BLaER1 (cell line): ENCODE results near the gene EDC3.
A peak's percentile ranks its signal among the peaks of the same experiment; 100 is the strongest.

Experiments used
- H3K27ac ChIP-seq: shearing (Covaris generic); formaldehyde crosslinking; 2 replicates; pipeline ENCODE4 v1.8.1; 2022
- H3K27me3 ChIP-seq: shearing (Covaris generic); formaldehyde crosslinking; 2 replicates; pipeline ENCODE4 v1.8.1; 2022
- H3K36me3 ChIP-seq: shearing (Covaris generic); formaldehyde crosslinking; 2 replicates; pipeline ENCODE4 v1.8.1; 2022
- H3K4me1 ChIP-seq: shearing (Covaris generic); formaldehyde crosslinking; 2 replicates; pipeline ENCODE4 v1.8.1; 2022
- H3K4me2 ChIP-seq: shearing (Covaris generic); formaldehyde crosslinking; 2 replicates; pipeline ENCODE4 v1.8.1; 2022
- H3K4me3 ChIP-seq: shearing (Covaris generic); formaldehyde crosslinking; 2 replicates; pipeline ENCODE4 v1.8.1; 2022
- H3K9ac ChIP-seq: shearing (Covaris generic); formaldehyde crosslinking; 2 replicates; pipeline ENCODE4 v1.8.1; 2022
- H3K9me3 ChIP-seq: shearing (Covaris generic); formaldehyde crosslinking; 2 replicates; pipeline ENCODE4 v1.8.1; 2022
- H4K20me1 ChIP-seq: shearing (Covaris generic); formaldehyde crosslinking; 2 replicates; pipeline ENCODE4 v1.8.1; 2022
- Cebpa-rat ChIP-seq: shearing (Covaris generic); IDR thresholded peaks from 2 replicates; pipeline ENCODE4 v1.8.1; 2022

Gene EDC3

GRCh38 chr15:74656935-74657535, 38.8 kb downstream of the EDC3 start:
- no peak overlapping the region for H3K4me2 ChIP-seq
- peaks cover 25% of the 10 kb centered on the region for H3K36me3 ChIP-seq
- H3K4me1 ChIP-seq = peaks cover 50% of the 10 kb centered on the region
- TF ChIP-seq Cebpa-rat = no peak
- H4K20me1 ChIP-seq = peaks cover 70% of the 10 kb centered on the region
- H3K9me3 ChIP-seq = 0 out of 2 replicates have a peak, but pooled peaks cover 10% of the 10 kb centered on the region
- no peak overlapping the region for H3K9ac ChIP-seq
- H3K4me3 ChIP-seq = no peak overlapping the region
- no peaks in the 10 kb centered on the region for H3K27me3 ChIP-seq
- no peak overlapping the region for H3K27ac ChIP-seq

GRCh38 chr15:74655424-74655823, 40.4 kb downstream of the EDC3 start:
- Histone ChIP-seq H3K4me2 (peak overlapping the region; percentile 84), H3K27ac (no peak overlapping the region), H3K9ac (no peak overlapping the region), H3K27me3 (no peaks in the 10 kb centered on the region), H3K9me3 (0 out of 2 replicates have a peak, but pooled peaks cover 10% of the 10 kb centered on the region), H3K36me3 (peaks cover 28% of the 10 kb centered on the region; the same call in 1 of the 2 replicates), H4K20me1 (peaks cover 77% of the 10 kb centered on the region), H3K4me3 (no peak overlapping the region), H3K4me1 (peaks cover 66% of the 10 kb centered on the region)
- no peak for TF ChIP-seq Cebpa-rat

- H3K27ac ChIP-seq = peak overlapping the region; percentile 51
- peak overlapping the region; percentile 84 for H3K4me2 ChIP-seq
These were observed 42.3 kb downstream of the EDC3 start for GRCh38 chr15:74653426-74654102.

GRCh38 chr15:74651242-74651741, 44.5 kb downstream of the EDC3 start:
- no peak overlapping the region for H3K9ac ChIP-seq
- peaks cover 29% of the 10 kb centered on the region for H3K36me3 ChIP-seq
- peaks cover 98% of the 10 kb centered on the region for H4K20me1 ChIP-seq
- H3K4me3 ChIP-seq = no peak overlapping the region
- no peak overlapping the region for H3K27ac ChIP-seq
- no peaks in the 10 kb centered on the region for H3K9me3 ChIP-seq
- no peak for TF ChIP-seq Cebpa-rat
- H3K4me1 ChIP-seq = peaks cover 64% of the 10 kb centered on the region
- peak overlapping the region; percentile 84 for H3K4me2 ChIP-seq
- no peaks in the 10 kb centered on the region for H3K27me3 ChIP-seq

More at GRCh38 chr15:74653426-74654102, 42.3 kb downstream of the EDC3 start:
- Histone ChIP-seq H3K9ac (peak overlapping the region; percentile 62; the same call in 1 of the 2 replicates), H3K9me3 (0 out of 2 replicates have a peak, but pooled peaks cover 10% of the 10 kb centered on the region), H4K20me1 (peaks cover 96% of the 10 kb centered on the region), H3K4me1 (peaks cover 71% of the 10 kb centered on the region), H3K27me3 (no peaks in the 10 kb centered on the region), H3K36me3 (peaks cover 32% of the 10 kb centered on the region; the same call in 1 of the 2 replicates), H3K4me3 (no peak overlapping the region)
- TF ChIP-seq Cebpa-rat = no peak

GRCh38 chr15:74648051-74648842, 47.6 kb downstream of the EDC3 start:
- Histone ChIP-seq H3K36me3 (peaks cover 46% of the 10 kb centered on the region), H4K20me1 (peaks cover 100% of the 10 kb centered on the region), H3K27me3 (no peaks in the 10 kb centered on the region), H3K4me1 (peaks cover 33% of the 10 kb centered on the region), H3K4me3 (no peak overlapping the region), H3K27ac (no peak overlapping the region), H3K9ac (no peak overlapping the region), H3K4me2 (no peak overlapping the region), H3K9me3 (no peaks in the 10 kb centered on the region)
- TF ChIP-seq Cebpa-rat = no peak

- Histone ChIP-seq H3K27ac (no peak overlapping the region), H4K20me1 (peaks cover 100% of the 10 kb centered on the region), H3K4me3 (no peak overlapping the region), H3K36me3 (peaks cover 63% of the 10 kb centered on the region), H3K4me2 (no peak overlapping the region), H3K9ac (no peak overlapping the region), H3K27me3 (no peaks in the 10 kb centered on the region), H3K9me3 (no peaks in the 10 kb centered on the region), H3K4me1 (peaks cover 15% of the 10 kb centered on the region)
- no peak for TF ChIP-seq Cebpa-rat
These were observed 49.3 kb downstream of the EDC3 start for GRCh38 chr15:74646480-74646879.

- Histone ChIP-seq H4K20me1 (peaks cover 100% of the 10 kb centered on the region), H3K36me3 (peaks cover 73% of the 10 kb centered on the region), H3K4me3 (no peak overlapping the region), H3K9ac (no peak overlapping the region), H3K27me3 (no peaks in the 10 kb centered on the region), H3K4me1 (no peaks in the 10 kb centered on the region), H3K4me2 (no peak overlapping the region), H3K27ac (no peak overlapping the region), H3K9me3 (no peaks in the 10 kb centered on the region)
- no peak for TF ChIP-seq Cebpa-rat
These were observed 52.1 kb downstream of the EDC3 start for GRCh38 chr15:74643665-74644204.

GRCh38 chr15:74642734-74643664, 52.8 kb downstream of the EDC3 start:
- no peak for TF ChIP-seq Cebpa-rat
- no peak overlapping the region for H3K4me2 ChIP-seq
- H3K36me3 ChIP-seq = peaks cover 81% of the 10 kb centered on the region
- no peaks in the 10 kb centered on the region for H3K9me3 ChIP-seq
- no peak overlapping the region for H3K4me3 ChIP-seq
- peaks cover 95% of the 10 kb centered on the region for H4K20me1 ChIP-seq
- no peak overlapping the region for H3K9ac ChIP-seq
- H3K4me1 ChIP-seq = no peaks in the 10 kb centered on the region
- no peak overlapping the region for H3K27ac ChIP-seq
- no peaks in the 10 kb centered on the region for H3K27me3 ChIP-seq

- H3K9ac ChIP-seq = no peak overlapping the region
- no peak for TF ChIP-seq Cebpa-rat
- H3K27ac ChIP-seq = no peak overlapping the region
These were observed 53.5 kb downstream of the EDC3 start for GRCh38 chr15:74642348-74642733.

More at GRCh38 chr15:74642348-74642733, 53.5 kb downstream of the EDC3 start:
- no peaks in the 10 kb centered on the region for H3K27me3 ChIP-seq
- H3K4me2 ChIP-seq = no peak overlapping the region
- no peaks in the 10 kb centered on the region for H3K9me3 ChIP-seq
- H3K36me3 ChIP-seq = peaks cover 81% of the 10 kb centered on the region
- H3K4me1 ChIP-seq = no peaks in the 10 kb centered on the region
- H3K4me3 ChIP-seq = no peak overlapping the region
- peaks cover 95% of the 10 kb centered on the region for H4K20me1 ChIP-seq
